Measurements from ENCODE around the gene DNAJB6. TPM values are rescaled to one million over a fixed set of nuclear protein-coding genes. Genes with fewer than 3 reads are reported as not detected.

DNAJB6 gene
- total RNA-seq, 2 donors from 2014 or later: 126 to 174 TPM

DNA sequence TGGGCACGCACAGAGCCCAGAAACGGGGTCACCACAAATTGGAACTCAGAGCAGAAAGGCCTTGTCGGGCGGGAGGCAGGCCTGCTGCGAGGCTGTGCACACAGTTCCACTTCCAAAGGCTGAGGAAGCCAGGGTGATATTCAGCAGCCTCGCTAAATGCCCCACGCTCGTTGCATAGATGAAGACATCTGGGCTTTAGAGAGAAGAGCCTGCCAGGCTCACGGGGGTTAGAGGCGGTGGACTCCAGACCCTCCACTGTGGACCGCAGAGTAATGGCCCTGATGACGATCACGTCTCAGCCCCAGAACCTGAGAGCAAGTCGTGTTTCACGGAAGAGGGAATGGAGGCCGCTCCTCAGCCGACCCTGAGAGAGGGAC lies 104.2 kb downstream of the DNAJB6 start:
- H3K36me3 Mint-ChIP-seq (ENCODE audit: low read depth): no peaks in the 10 kb centered on the region
- WGBS, 2 experiments (ENCODE audit: insufficient coverage in 1 of 2, insufficient read length in 1 of 2): 82 to 88% methylated on average over 15 to 17 of the region's 17 CpGs
- Histone ChIP-seq H3K27ac (ENCODE audit: low read depth, low read length) (no peak overlapping the region), H3K4me1 (ENCODE audit: control insufficient read depth, insufficient read depth, low read length) (no peaks in the 10 kb centered on the region), H3K4me3 (ENCODE audit: low read length) (no peak overlapping the region), H3K36me3 (ENCODE audit: control insufficient read depth, insufficient read depth, low read length) (no peaks in the 10 kb centered on the region), H3K9me3 (ENCODE audit: control insufficient read depth, low read length) (peaks cover 13% of the 10 kb centered on the region), H3K27me3 (ENCODE audit: control insufficient read depth, insufficient read depth, low read length, poor library complexity, severe bottlenecking) (no peaks in the 10 kb centered on the region), H3K9ac (ENCODE audit: extremely low read depth, low read length, poor library complexity, severe bottlenecking) (no peak overlapping the region)
- no peak overlapping the region for H3K4me3 Mint-ChIP-seq
- no peaks in the 10 kb centered on the region for H3K4me1 Mint-ChIP-seq
- TF ChIP-seq, protein P1, sequence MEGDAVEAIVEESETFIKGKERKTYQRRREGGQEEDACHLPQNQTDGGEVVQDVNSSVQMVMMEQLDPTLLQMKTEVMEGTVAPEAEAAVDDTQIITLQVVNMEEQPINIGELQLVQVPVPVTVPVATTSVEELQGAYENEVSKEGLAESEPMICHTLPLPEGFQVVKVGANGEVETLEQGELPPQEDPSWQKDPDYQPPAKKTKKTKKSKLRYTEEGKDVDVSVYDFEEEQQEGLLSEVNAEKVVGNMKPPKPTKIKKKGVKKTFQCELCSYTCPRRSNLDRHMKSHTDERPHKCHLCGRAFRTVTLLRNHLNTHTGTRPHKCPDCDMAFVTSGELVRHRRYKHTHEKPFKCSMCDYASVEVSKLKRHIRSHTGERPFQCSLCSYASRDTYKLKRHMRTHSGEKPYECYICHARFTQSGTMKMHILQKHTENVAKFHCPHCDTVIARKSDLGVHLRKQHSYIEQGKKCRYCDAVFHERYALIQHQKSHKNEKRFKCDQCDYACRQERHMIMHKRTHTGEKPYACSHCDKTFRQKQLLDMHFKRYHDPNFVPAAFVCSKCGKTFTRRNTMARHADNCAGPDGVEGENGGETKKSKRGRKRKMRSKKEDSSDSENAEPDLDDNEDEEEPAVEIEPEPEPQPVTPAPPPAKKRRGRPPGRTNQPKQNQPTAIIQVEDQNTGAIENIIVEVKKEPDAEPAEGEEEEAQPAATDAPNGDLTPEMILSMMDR (conservative IDR thresholded peaks at IDR 0.05): no peak
- H3K9me3 Mint-ChIP-seq: peaks cover 36% of the 10 kb centered on the region
- DNase-seq: no peak
- H3K27me3 Mint-ChIP-seq (ENCODE audit: insufficient read depth): peaks cover 4% of the 10 kb centered on the region
- H3K27ac Mint-ChIP-seq: no peak overlapping the region

DNA sequence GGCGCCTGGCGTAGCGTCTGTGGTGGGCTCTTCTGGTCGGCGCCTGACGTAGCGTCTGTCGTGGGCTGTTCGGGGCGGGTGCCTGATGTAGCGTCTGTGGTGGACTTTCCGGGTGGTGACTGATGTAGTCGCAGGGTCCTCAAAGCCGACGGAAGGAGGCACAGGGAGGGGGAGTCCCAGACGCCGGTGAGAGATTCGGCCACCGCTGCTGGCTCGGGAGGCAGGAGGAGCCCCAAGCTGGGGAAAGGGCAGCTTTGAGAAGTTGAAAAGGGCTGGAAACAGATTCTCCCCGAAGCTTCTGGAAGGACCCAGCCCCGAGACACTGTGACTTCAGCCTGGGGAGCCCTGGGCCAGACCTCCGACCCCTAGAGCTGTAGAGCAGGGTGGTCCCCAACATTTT lies 105.7 kb downstream of the DNAJB6 start:
- no peaks in the 10 kb centered on the region for H3K4me1 Mint-ChIP-seq

DNA sequence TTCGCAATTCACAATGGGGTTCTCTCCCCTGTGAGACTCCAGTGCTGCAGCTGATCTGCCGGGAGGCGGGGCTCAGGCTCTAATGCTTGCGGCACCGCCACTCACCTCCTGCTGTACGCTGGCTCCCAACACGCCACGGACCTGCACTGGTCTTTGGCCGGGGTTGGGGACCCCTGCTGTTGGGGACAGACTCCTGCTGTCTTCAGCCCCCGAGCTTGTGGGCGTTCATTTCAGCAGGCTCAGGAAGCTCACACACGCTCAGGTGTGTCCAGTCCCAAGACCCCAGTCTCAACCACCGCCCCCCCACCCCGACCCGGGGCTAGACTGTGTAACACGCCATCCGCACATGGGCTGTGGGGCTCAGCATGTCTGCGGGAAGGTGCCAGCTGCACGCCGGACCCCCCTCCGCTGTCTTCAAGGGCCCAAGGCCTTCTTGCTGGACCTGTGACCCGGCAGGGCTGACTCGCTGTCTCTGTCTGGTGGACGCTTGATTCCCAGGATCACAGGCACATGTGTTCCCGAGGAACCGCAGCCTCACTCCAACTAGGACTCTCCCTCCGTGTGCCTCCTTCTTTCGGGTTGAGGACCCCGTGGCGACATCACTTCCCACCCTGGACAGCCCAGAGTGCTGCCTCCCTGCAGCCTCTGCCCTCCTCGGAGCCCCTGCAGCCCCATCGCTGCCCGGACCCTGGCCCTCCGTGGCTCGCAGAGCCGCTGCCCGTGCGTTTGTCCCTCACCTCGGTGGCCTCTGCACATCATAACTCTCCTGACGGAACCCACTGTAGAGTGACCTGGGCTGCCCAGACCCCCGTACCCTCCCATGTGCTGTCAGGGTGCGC lies 106.4 kb downstream of the DNAJB6 start:
- no peak overlapping the region for H3K27ac Mint-ChIP-seq
- Histone ChIP-seq H3K9ac (ENCODE audit: extremely low read depth, low read length, poor library complexity, severe bottlenecking) (no peak overlapping the region), H3K9me3 (ENCODE audit: control insufficient read depth, low read length) (peaks cover 13% of the 10 kb centered on the region), H3K27me3 (ENCODE audit: control insufficient read depth, insufficient read depth, low read length, poor library complexity, severe bottlenecking) (no peaks in the 10 kb centered on the region), H3K36me3 (ENCODE audit: control insufficient read depth, insufficient read depth, low read length) (no peaks in the 10 kb centered on the region), H3K27ac (ENCODE audit: low read depth, low read length) (no peak overlapping the region), H3K4me3 (ENCODE audit: low read length) (no peak overlapping the region), H3K4me1 (ENCODE audit: control insufficient read depth, insufficient read depth, low read length) (no peaks in the 10 kb centered on the region)
- TF ChIP-seq, protein P1 (conservative IDR thresholded peaks at IDR 0.05): no peak
- WGBS, 2 experiments (ENCODE audit: insufficient coverage in 1 of 2, insufficient read length in 1 of 2): 86 to 89% methylated on average over 32 to 42 of the region's 42 CpGs
- DNase-seq: no peak
- H3K4me1 Mint-ChIP-seq: no peaks in the 10 kb centered on the region
- peaks cover 36% of the 10 kb centered on the region for H3K9me3 Mint-ChIP-seq
- peaks cover 4% of the 10 kb centered on the region for H3K27me3 Mint-ChIP-seq (ENCODE audit: insufficient read depth)
- H3K4me3 Mint-ChIP-seq: no peak overlapping the region
- no peaks in the 10 kb centered on the region for H3K36me3 Mint-ChIP-seq (ENCODE audit: low read depth)

More for the DNA sequence above, 105.7 kb downstream of the DNAJB6 start:
- no peak overlapping the region for H3K4me3 Mint-ChIP-seq
- H3K36me3 Mint-ChIP-seq (ENCODE audit: low read depth): no peaks in the 10 kb centered on the region
- H3K27ac Mint-ChIP-seq: no peak overlapping the region
- Histone ChIP-seq H3K36me3 (ENCODE audit: control insufficient read depth, insufficient read depth, low read length) (no peaks in the 10 kb centered on the region), H3K27me3 (ENCODE audit: control insufficient read depth, insufficient read depth, low read length, poor library complexity, severe bottlenecking) (no peaks in the 10 kb centered on the region), H3K27ac (ENCODE audit: low read depth, low read length) (no peak overlapping the region), H3K4me3 (ENCODE audit: low read length) (no peak overlapping the region), H3K9me3 (ENCODE audit: control insufficient read depth, low read length) (peaks cover 13% of the 10 kb centered on the region), H3K4me1 (ENCODE audit: control insufficient read depth, insufficient read depth, low read length) (no peaks in the 10 kb centered on the region), H3K9ac (ENCODE audit: extremely low read depth, low read length, poor library complexity, severe bottlenecking) (no peak overlapping the region)
- TF ChIP-seq, protein P1 (conservative IDR thresholded peaks at IDR 0.05): no peak
- WGBS, 2 experiments (ENCODE audit: insufficient coverage in 1 of 2, insufficient read length in 1 of 2): 90 to 93% methylated on average over 14 to 22 of the region's 23 CpGs
- H3K9me3 Mint-ChIP-seq: peaks cover 36% of the 10 kb centered on the region
- no peak for DNase-seq
- peaks cover 4% of the 10 kb centered on the region for H3K27me3 Mint-ChIP-seq (ENCODE audit: insufficient read depth)
